Tibial nerve (tissue), 4 donors: ENCODE measurements around the gene PDZRN3. TPM values are rescaled to one million over a fixed set of nuclear protein-coding genes. Genes with fewer than 3 reads are reported as not detected.

ENCODE experiments used
- DNase-seq, 2 donors: peaks; one replicate each; pipeline ENCODE4 v3.0.0-alpha.2; 2019; ENCODE audit warnings: low spot score in 2 of 2
- H3K27ac ChIP-seq, 4 donors: fragments of 200-600 bp; sonication (generic) in 3 of 4; one replicate each; pipeline ENCODE4 v1.5.1; 2017 to 2019; ENCODE audit warnings: mild to moderate bottlenecking in 1 of 4
- H3K27me3 ChIP-seq, 2 donors: fragments of 200-600 bp; sonication (generic) in 1 of 2; one replicate each; pipeline versions ENCODE4 v1.5.1 to v1.6.0; 2017 to 2019
- H3K36me3 ChIP-seq, 3 donors: fragments of 200-600 bp; sonication (generic); one replicate each; pipeline ENCODE4 v1.5.1; 2018 to 2019
- H3K4me1 ChIP-seq, 4 donors: fragments of 200-600 bp; sonication (generic) in 3 of 4; one replicate each; pipeline ENCODE4 v1.5.1; 2017 to 2019
- H3K4me3 ChIP-seq, 4 donors: fragments of 200-600 bp; sonication (generic) in 3 of 4; one replicate each; pipeline ENCODE4 v1.5.1; 2017 to 2019; ENCODE audit warnings: mild to moderate bottlenecking in 1 of 4, moderate library complexity in 1 of 4
- H3K9me3 ChIP-seq, 4 donors: fragments of 200-600 bp; sonication (generic) in 3 of 4; one replicate each; pipeline ENCODE4 v1.5.1; 2017 to 2019
- EP300 ChIP-seq, 2 donors: sonication (generic); formaldehyde crosslinking; IDR thresholded peaks; one replicate each; pipeline ENCODE4 v1.6.1; 2017; ENCODE audit warnings: antibody characterized with exemption in 2 of 2, mild to moderate bottlenecking in 1 of 2
- POLR2A ChIP-seq, 2 donors: fragments of 450-650 bp; IDR thresholded peaks; one replicate each; pipeline ENCODE4 v1.6.1; 2017; ENCODE audit warnings: antibody characterized with exemption in 2 of 2, mild to moderate bottlenecking in 2 of 2, moderate library complexity in 2 of 2
- WGBS, 2 donors: methylation state at CpG; one replicate each; pipeline ENCODE4 v1.1.5; 2018; 5-methylcytosine and 5-hydroxymethylcytosine counted together
- total RNA-seq, 4 donors: library from RNA; depleted of rRNA; stranded (reverse); fragments of >200 nt; gene quantifications; one replicate each; pipeline ENCODE4 v1.1.0, GENCODE V29; 2016
- TF ChIP-seq, protein P1 (sequence below), 5 experiments: fragments of 200-600 bp in 3 of 5; fragments of 450-650 bp in 2 of 5; sonication (generic) in 3 of 5; IDR thresholded peaks; one replicate each; pipeline ENCODE4 v1.5.1; 2016 to 2019; ENCODE audit warnings: antibody characterized with exemption in 5 of 5, mild to moderate bottlenecking in 3 of 5, moderate library complexity in 2 of 5

Gene PDZRN3
- total RNA-seq, 4 donors from 2014 or later, result 48.3 to 87.2 (median 64.3) TPM

DNA sequence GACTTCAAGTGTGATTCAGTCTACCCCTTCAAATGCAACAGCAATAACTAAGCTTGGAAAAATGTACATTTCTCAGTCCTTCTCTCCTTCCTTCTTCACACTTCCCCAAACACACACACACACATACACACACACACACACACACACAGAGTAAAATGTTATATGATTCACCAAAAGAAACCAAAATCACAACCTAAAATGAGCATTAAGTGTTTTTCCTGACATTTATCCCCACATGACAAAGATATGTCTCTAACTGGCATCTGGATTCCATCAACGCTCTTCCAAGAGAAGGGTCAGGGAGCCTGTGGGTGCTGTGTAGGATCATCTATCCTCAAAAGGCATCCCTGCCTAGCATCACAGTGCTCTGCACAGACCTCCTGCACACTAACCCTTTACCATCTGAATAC lies 21.0 kb downstream of the PDZRN3 start:
- H3K4me1 ChIP-seq, result peaks cover 0 to 98% (median 41%) of the 10 kb centered on the region in 4 donors
- peak overlapping the region in 2 of 4 donors; percentile 38 to 45 for H3K27ac ChIP-seq
- DNase-seq, result no peak
- WGBS, 2 donors, result 44 to 45% methylated on average over 1 of the region's 1 CpG
- H3K36me3 ChIP-seq, result no peaks in the 10 kb centered on the region
- H3K9me3 ChIP-seq, result no peaks in the 10 kb centered on the region
- no peak overlapping the region for H3K4me3 ChIP-seq
- TF ChIP-seq, protein P1, sequence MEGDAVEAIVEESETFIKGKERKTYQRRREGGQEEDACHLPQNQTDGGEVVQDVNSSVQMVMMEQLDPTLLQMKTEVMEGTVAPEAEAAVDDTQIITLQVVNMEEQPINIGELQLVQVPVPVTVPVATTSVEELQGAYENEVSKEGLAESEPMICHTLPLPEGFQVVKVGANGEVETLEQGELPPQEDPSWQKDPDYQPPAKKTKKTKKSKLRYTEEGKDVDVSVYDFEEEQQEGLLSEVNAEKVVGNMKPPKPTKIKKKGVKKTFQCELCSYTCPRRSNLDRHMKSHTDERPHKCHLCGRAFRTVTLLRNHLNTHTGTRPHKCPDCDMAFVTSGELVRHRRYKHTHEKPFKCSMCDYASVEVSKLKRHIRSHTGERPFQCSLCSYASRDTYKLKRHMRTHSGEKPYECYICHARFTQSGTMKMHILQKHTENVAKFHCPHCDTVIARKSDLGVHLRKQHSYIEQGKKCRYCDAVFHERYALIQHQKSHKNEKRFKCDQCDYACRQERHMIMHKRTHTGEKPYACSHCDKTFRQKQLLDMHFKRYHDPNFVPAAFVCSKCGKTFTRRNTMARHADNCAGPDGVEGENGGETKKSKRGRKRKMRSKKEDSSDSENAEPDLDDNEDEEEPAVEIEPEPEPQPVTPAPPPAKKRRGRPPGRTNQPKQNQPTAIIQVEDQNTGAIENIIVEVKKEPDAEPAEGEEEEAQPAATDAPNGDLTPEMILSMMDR (IDR thresholded peaks at IDR 0.05), result no peak
- TF ChIP-seq EP300 (IDR thresholded peaks at IDR 0.05) (no peak), POLR2A (IDR thresholded peaks at IDR 0.05) (no peak)
- no peaks in the 10 kb centered on the region for H3K27me3 ChIP-seq

GRCh38 chr3:73602170-73602569 lies 22.6 kb downstream of the PDZRN3 start:
- WGBS, 2 donors, result 45 to 48% methylated on average over 3 of the region's 3 CpGs
- Histone ChIP-seq H3K27ac (no peak overlapping the region), H3K36me3 (no peaks in the 10 kb centered on the region), H3K4me1 (peaks cover 0 to 83% (median 39%) of the 10 kb centered on the region in 4 donors), H3K4me3 (no peak overlapping the region), H3K27me3 (no peaks in the 10 kb centered on the region), H3K9me3 (no peaks in the 10 kb centered on the region)
- no peak for DNase-seq
- TF ChIP-seq POLR2A (IDR thresholded peaks at IDR 0.05), result no peak
- TF ChIP-seq, protein P1 (IDR thresholded peaks at IDR 0.05), result no peak
- TF ChIP-seq EP300 (IDR thresholded peaks at IDR 0.05), result no peak

- H3K4me3 ChIP-seq, result no peak overlapping the region
- peaks cover 0 to 76% (median 38%) of the 10 kb centered on the region in 4 donors for H3K4me1 ChIP-seq
- H3K27me3 ChIP-seq, result no peaks in the 10 kb centered on the region
- no peaks in the 10 kb centered on the region for H3K36me3 ChIP-seq
- no peaks in the 10 kb centered on the region for H3K9me3 ChIP-seq
- no peak for TF ChIP-seq EP300 (IDR thresholded peaks at IDR 0.05)
- no peak for TF ChIP-seq POLR2A (IDR thresholded peaks at IDR 0.05)
- TF ChIP-seq, protein P1 (IDR thresholded peaks at IDR 0.05), result no peak
- H3K27ac ChIP-seq, result peak overlapping the region in 1 of 4 donors; percentile 64
- whole genome bisulfite sequencing, 2 donors, result 87 to 92% methylated on average over 2 of the region's 2 CpGs
- no peak for DNase-seq
Measured at GRCh38 chr3:73601481-73601880, 23.3 kb downstream of the PDZRN3 start.

- no peaks in the 10 kb centered on the region for H3K27me3 ChIP-seq
- DNase-seq, result no peak
- WGBS, 2 donors, result 38 to 48% methylated on average over 4 of the region's 4 CpGs
- no peak overlapping the region for H3K4me3 ChIP-seq
- TF ChIP-seq, protein P1 (IDR thresholded peaks at IDR 0.05), result no peak
- TF ChIP-seq EP300 (IDR thresholded peaks at IDR 0.05) (no peak), POLR2A (IDR thresholded peaks at IDR 0.05) (no peak)
- no peaks in the 10 kb centered on the region for H3K9me3 ChIP-seq
- peaks cover 0 to 72% (median 34%) of the 10 kb centered on the region in 4 donors for H3K4me1 ChIP-seq
- H3K36me3 ChIP-seq, result no peaks in the 10 kb centered on the region
- H3K27ac ChIP-seq, result peak overlapping the region in 2 of 4 donors; percentile 4 to 64
Measured at GRCh38 chr3:73601011-73601410, 23.7 kb downstream of the PDZRN3 start.

DNA sequence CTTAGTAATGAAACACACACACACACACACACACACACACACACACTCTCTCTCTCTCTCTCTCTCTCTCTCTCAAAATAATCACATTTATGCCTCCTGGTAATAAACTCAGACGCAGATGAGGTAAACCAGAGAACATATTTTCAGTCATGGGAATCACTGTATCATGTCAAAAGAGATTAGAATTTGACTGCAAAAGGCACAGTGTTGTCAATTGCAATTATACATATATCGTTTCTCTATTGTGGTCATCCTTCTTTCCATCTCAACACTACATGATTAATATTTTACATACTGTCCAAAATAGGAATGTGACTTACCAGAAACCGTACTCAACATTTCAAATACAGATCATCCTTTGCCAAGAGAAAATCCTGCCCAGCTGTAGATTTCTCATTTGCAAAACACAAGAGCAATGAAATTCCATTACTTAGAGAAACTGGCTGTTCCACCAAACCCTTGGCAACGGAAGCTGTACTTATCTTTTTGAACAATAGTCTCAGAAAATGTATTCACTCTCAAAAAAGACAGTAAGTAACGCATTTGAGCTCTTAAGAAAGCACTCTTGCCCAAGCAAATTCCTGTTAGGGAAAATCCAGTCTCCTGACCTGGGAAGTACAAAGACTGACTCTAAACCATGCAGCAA lies 24.3 kb downstream of the PDZRN3 start:
- 23 to 35% methylated on average over 5 of the region's 5 CpGs for WGBS, 2 donors
- H3K36me3 ChIP-seq, result no peaks in the 10 kb centered on the region
- TF ChIP-seq POLR2A (IDR thresholded peaks at IDR 0.05) (no peak), EP300 (IDR thresholded peaks at IDR 0.05) (peak in 1 of 2 donors; percentile 17)
- TF ChIP-seq, protein P1 (IDR thresholded peaks at IDR 0.05), result no peak
- H3K4me1 ChIP-seq, result peaks cover 0 to 66% (median 29%) of the 10 kb centered on the region in 4 donors
- H3K27ac ChIP-seq, result peak overlapping the region in 2 of 4 donors; percentile 4 to 64
- H3K4me3 ChIP-seq, result no peak overlapping the region
- DNase-seq, result no peak
- no peaks in the 10 kb centered on the region for H3K27me3 ChIP-seq
- H3K9me3 ChIP-seq, result no peaks in the 10 kb centered on the region
